ENCODE results near the gene USP32. TPM values are rescaled to one million over a fixed set of nuclear protein-coding genes. Genes with fewer than 3 reads are reported as not detected.

USP32 gene
- total and polyA plus RNA-seq, 10 of the 15 experiments (the other 5 are each of a cell fraction or from before 2014, with no cell fraction given), result 7.8 to 37.3 (median 25.5) TPM

GRCh38 chr17:60160829-60161501 lies 231.0 kb downstream of the USP32 start:
- Histone ChIP-seq H3K4me1 (ENCODE audit: control insufficient read depth, insufficient read depth, low read length) (peaks cover 5% of the 10 kb centered on the region), H3K36me3 (ENCODE audit: control insufficient read depth in 2 of 2, insufficient read depth in 2 of 2, low read length in 1 of 2) (no peaks in the 10 kb centered on the region), H2AFZ (ENCODE audit: control insufficient read depth, low read depth, low read length) (no peak overlapping the region), H3K9ac (ENCODE audit: control insufficient read depth, insufficient read depth, low read length) (no peak overlapping the region), H3K27me3 (replicated peaks in 1 of 2; ENCODE audit: control insufficient read depth in 2 of 2, insufficient read depth in 2 of 2, low read length in 1 of 2) (no peaks in the 10 kb centered on the region), H3K79me2 (ENCODE audit: control insufficient read depth, insufficient read depth, low read length) (no peaks in the 10 kb centered on the region), H3K4me3 (no peak overlapping the region), H4K20me1 (ENCODE audit: control insufficient read depth, insufficient read depth) (no peaks in the 10 kb centered on the region), H3K27ac (ENCODE audit: control insufficient read depth, insufficient read depth) (no peak overlapping the region), H3K9me3 (replicated peaks; ENCODE audit: control insufficient read depth, insufficient read depth, low read length) (no peaks in the 10 kb centered on the region), H3K4me2 (ENCODE audit: control insufficient read depth, insufficient read depth) (no peak overlapping the region)
- in situ Hi-C loops (cut with MboI), result no loop called here
- no peak for FAIRE-seq
- 36% methylated on average over 9 of the region's 10 CpGs for WGBS (ENCODE audit: insufficient coverage, insufficient replicate concordance, low lambda C conversion rate, missing lambda C conversion rate)
- RAD21 ChIA-PET (ENCODE audit: unreplicated experiment), result interaction anchor here (0.7 to 1.4 kb wide), 3 partner anchors 9 to 18 kb away, joined by 3 to 5 read pairs (median 4); no protein-coding TSS in a partner anchor
- ATAC-seq, result peak; percentile 53
- SMC1A ChIA-PET (ENCODE audit: uncharacterized antibody, unreplicated experiment), result interaction anchor here (1.1 kb wide), 1 partner anchor 13 kb away, joined by 3 read pairs; no protein-coding TSS in a partner anchor
- intact Hi-C loops (cut with micrococcal nuclease; ENCODE audit: unreplicated experiment), result no loop called here
- POLR2A ChIA-PET, result interaction anchor here (0.9 kb wide), 1 partner anchor 10 kb away, joined by 5 read pairs; no protein-coding TSS in a partner anchor
- TF ChIP-seq RUNX3 (IDR thresholded peaks at IDR 0.05; ENCODE audit: low read length), result 0 out of 2 replicates have a peak, but pooled peaks have one; percentile 7
- peak; percentile 89 for TF ChIP-seq MEF2B (IDR thresholded peaks at IDR 0.05; ENCODE audit: partially characterized antibody, poor library complexity, severe bottlenecking)
- TF ChIP-seq CBX5 (IDR thresholded peaks at IDR 0.05; ENCODE audit: low read depth), result no peak
- 0 out of 2 replicates have a peak, but pooled peaks have one; percentile 18 for TF ChIP-seq SMARCA5 (IDR thresholded peaks at IDR 0.05)
- peak; percentile 48; the same call in 1 of the 2 replicates for TF ChIP-seq IKZF1 (conservative IDR thresholded peaks at IDR 0.05)
- no peak for TF ChIP-seq PBX3 (IDR thresholded peaks at IDR 0.05; ENCODE audit: insufficient replicate concordance, low read depth, low read length)
- TF ChIP-seq MAX (IDR thresholded peaks at IDR 0.05; ENCODE audit: low read depth, low read length), result no peak
- TF ChIP-seq IKZF2 (IDR thresholded peaks at IDR 0.05), result peak; percentile 16 to 35; a peak in 1 of 4 replicates
- 0 out of 4 replicates have a peak, but pooled peaks of 1 of the 2 experiments have one; percentile 58 for TF ChIP-seq ETV6 (conservative IDR thresholded peaks at IDR 0.05 in 1 of 2, IDR thresholded peaks at IDR 0.05 in 1 of 2; ENCODE audit: borderline replicate concordance in 1 of 2, low read depth in 1 of 2)
- peak; percentile 34; the same call in 1 of the 2 replicates for TF ChIP-seq MTA2 (IDR thresholded peaks at IDR 0.05; ENCODE audit: low read depth)
- CTCF ChIA-PET, result interaction anchor here (1.0 to 1.6 kb wide), 3 partner anchors 10 to 18 kb away, joined by 3 to 6 read pairs (median 3); no protein-coding TSS in a partner anchor
- BruUV-seq (replicated peaks), result no TSS peak
- no peak for DNase-seq (ENCODE audit: low read depth, low spot score)

Measured in GM12878 (cell line).